HUDEP-2 (cell line): ENCODE results near the gene CDH23.

ENCODE experiments used
- DNase-seq, 76 experiments: peaks; one replicate each; lab custom pipeline; 2025; ENCODE audit not compliant: unreplicated experiment in 76 of 76; lab: John Stamatoyannopoulos, UW

The CDH23 gene

GRCh38 chr10:71816936-71817618 lies 420.4 kb downstream of the CDH23 start:
- no peak for DNase-seq

GRCh38 chr10:71817831-71818655 lies 421.3 kb downstream of the CDH23 start:
- no peak for DNase-seq

GRCh38 chr10:71818674-71819260 lies 422.0 kb downstream of the CDH23 start:
- no peak for DNase-seq

GRCh38 chr10:71819441-71819861 lies 422.7 kb downstream of the CDH23 start:
- no peak for DNase-seq

GRCh38 chr10:71819985-71820384 lies 423.3 kb downstream of the CDH23 start:
- DNase-seq: no peak

- no peak for DNase-seq
Observed at GRCh38 chr10:71820966-71821365, 424.2 kb downstream of the CDH23 start.

GRCh38 chr10:71821909-71822763 lies 425.4 kb downstream of the CDH23 start:
- no peak for DNase-seq

- no peak for DNase-seq
Observed at GRCh38 chr10:71823356-71823755, 426.6 kb downstream of the CDH23 start.

GRCh38 chr10:71824333-71824732 lies 427.6 kb downstream of the CDH23 start:
- DNase-seq: no peak

- DNase-seq: no peak
Observed at GRCh38 chr10:71825217-71825616, 428.5 kb downstream of the CDH23 start.

- DNase-seq: no peak
Observed at GRCh38 chr10:71827852-71828251, 431.1 kb downstream of the CDH23 start.

- DNase-seq: peak in 2 of 76 experiments; percentile 4 to 8
Observed at GRCh38 chr10:71828702-71829101, 432.0 kb downstream of the CDH23 start.

- peak in 19 of 76 experiments; percentile 3 to 48 (median 17) for DNase-seq
Observed at GRCh38 chr10:71829171-71829570, 432.5 kb downstream of the CDH23 start.

GRCh38 chr10:71829896-71830295 lies 433.2 kb downstream of the CDH23 start:
- no peak for DNase-seq

- DNase-seq: no peak
Observed at GRCh38 chr10:71830726-71831125, 434.0 kb downstream of the CDH23 start.

GRCh38 chr10:71831646-71832552 lies 435.2 kb downstream of the CDH23 start:
- no peak for DNase-seq

GRCh38 chr10:71832967-71833366 lies 436.2 kb downstream of the CDH23 start:
- no peak for DNase-seq

- DNase-seq: no peak
Observed at GRCh38 chr10:71833451-71834342, 437.0 kb downstream of the CDH23 start.

GRCh38 chr10:71834343-71834674 lies 437.6 kb downstream of the CDH23 start:
- no peak for DNase-seq
